HCT116 (cell line): ENCODE measurements around the gene ESPNL. TPM values are rescaled to one million over a fixed set of nuclear protein-coding genes. Genes with fewer than 3 reads are reported as not detected.

Source experiments
- ATAC-seq: fragments of 200-7000 bp; cut with Tn5 transposase; 2 replicates; pipeline ENCODE4 v1.9.1; 2020; ENCODE audit warnings: mild to moderate bottlenecking, moderate library complexity
- BruUV-seq: library from RNA; stranded (reverse); fragments of 400-500 nt; replicated peaks from 2 replicates; lab custom pipeline; 2021; lab: Mats Ljungman, UMichigan
- CTCF ChIA-PET: fragments of 300-600 bp; sonication (Branson Sonifier 250); formaldehyde crosslinking; loops from one replicate; lab custom pipeline; 2021; ENCODE audit warnings: antibody characterized with exemption; lab: Charles Lee
- POLR2A ChIA-PET: fragments of 300-600, 350-600 bp; sonication (Branson Sonifier 250); formaldehyde crosslinking; loops from one replicate; lab custom pipeline; 2021; ENCODE audit warnings: antibody characterized with exemption; lab: Charles Lee
- RAD21 ChIA-PET, 2 experiments: fragments of 300-600 bp; sonication (Branson Sonifier 250); formaldehyde crosslinking; loops; one replicate each; lab custom pipeline; 2023; ENCODE audit warnings: low total read pairs in 2 of 2; ENCODE audit not compliant: uncharacterized antibody in 2 of 2, unreplicated experiment in 2 of 2, low non-redundant PET in 1 of 2; lab: Charles Lee
- DNase-seq: peaks from one replicate; pipeline ENCODE4 v3.0.0-alpha.2; 2010; ENCODE audit warnings: low read depth, low spot score
- H2AFZ ChIP-seq: fragments of 200-600 bp; shearing (Covaris generic), sonication (generic); 2 replicates; pipeline ENCODE4 v1.6.1; 2017; ENCODE audit warnings: low read depth, mixed run types, mixed read lengths, antibody characterized with exemption, low read length; ENCODE audit not compliant: poor library complexity, severe bottlenecking
- H3K27ac ChIP-seq: 2 replicates; pipeline ENCODE4 v1.5.1; 2012; ENCODE audit warnings: low read depth, low read length
- H3K27me3 ChIP-seq: fragments of 200-600 bp; sonication (generic); 2 replicates; pipeline ENCODE4 v1.6.1; 2016; ENCODE audit warnings: mixed run types, low read length, mixed read lengths; ENCODE audit not compliant: insufficient read depth
- H3K36me3 ChIP-seq, 2 experiments: fragments of 200-500 bp in 1 of 2; fragments of 200-600 bp in 1 of 2; sonication (Bioruptor generic) in 1 of 2; sonication (generic) in 1 of 2; 2 replicates each; pipeline versions ENCODE4 v1.5.1 to v1.6.1; 2014 to 2016; ENCODE audit warnings: low read length in 2 of 2, inconsistent platforms in 1 of 2, mixed read lengths in 1 of 2, mixed run types in 1 of 2; ENCODE audit not compliant: insufficient read depth in 2 of 2, control insufficient read depth in 1 of 2
- H3K4me1 ChIP-seq, 2 experiments: fragments of 200-600 bp in 1 of 2; sonication (generic) in 1 of 2; 2 replicates each; pipeline versions ENCODE4 v1.5.1 to v1.6.1; 2012 to 2017; ENCODE audit warnings: low read length in 2 of 2, inconsistent platforms in 1 of 2, mild to moderate bottlenecking in 1 of 2, mixed read lengths in 1 of 2, mixed run types in 1 of 2, moderate library complexity in 1 of 2; ENCODE audit not compliant: insufficient read depth in 2 of 2, control insufficient read depth in 1 of 2
- H3K4me2 ChIP-seq: fragments of 200-600 bp; sonication (generic); 2 replicates; pipeline ENCODE4 v1.6.1; 2017; ENCODE audit warnings: mixed run types, low read length, mixed read lengths
- H3K4me3 ChIP-seq, 2 experiments: fragments of 200-600 bp in 1 of 2; sonication (generic) in 1 of 2; replicated peaks in 1 of 2; 2 replicates each; pipeline ENCODE4 v1.5.1; 2011 to 2016; ENCODE audit warnings: low read length in 2 of 2, control low read depth in 1 of 2, low read depth in 1 of 2, mild to moderate bottlenecking in 1 of 2, mixed read lengths in 1 of 2, mixed run types in 1 of 2
- H3K79me2 ChIP-seq: fragments of 200-600 bp; sonication (generic); 2 replicates; pipeline ENCODE4 v1.6.1; 2017; ENCODE audit warnings: mild to moderate bottlenecking, mixed run types, low read length, moderate library complexity, mixed read lengths; ENCODE audit not compliant: insufficient read depth
- H3K9ac ChIP-seq: fragments of 200-600 bp; sonication (generic); 2 replicates; pipeline ENCODE4 v1.6.1; 2016; ENCODE audit warnings: low read length, mixed read lengths
- H3K9me2 ChIP-seq: fragments of 200-600 bp; sonication (generic), shearing (Covaris generic); 2 replicates; pipeline ENCODE4 v1.6.1; 2017; ENCODE audit warnings: mixed run types, mild to moderate bottlenecking, moderate library complexity; ENCODE audit not compliant: insufficient read depth
- H3K9me3 ChIP-seq, 2 experiments: fragments of 200-500 bp in 1 of 2; fragments of 200-600 bp in 1 of 2; sonication (Bioruptor generic) in 1 of 2; sonication (generic) in 1 of 2; 2 replicates each; pipeline ENCODE4 v1.6.1; 2014 to 2017; ENCODE audit warnings: low read length in 2 of 2, mixed read lengths in 2 of 2, inconsistent platforms in 1 of 2, low read depth in 1 of 2, mild to moderate bottlenecking in 1 of 2, mixed run types in 1 of 2, moderate library complexity in 1 of 2; ENCODE audit not compliant: control insufficient read depth in 1 of 2, insufficient read depth in 1 of 2
- H4K20me1 ChIP-seq: fragments of 200-600 bp; sonication (generic), shearing (Covaris generic); 2 replicates; pipeline ENCODE4 v1.6.1; 2017; ENCODE audit warnings: mixed run types, mild to moderate bottlenecking, moderate library complexity; ENCODE audit not compliant: insufficient read depth
- CEBPB ChIP-seq: IDR thresholded peaks from 2 replicates; pipeline ENCODE4 v1.6.1; 2012; ENCODE audit warnings: low read depth
- FOSL1 ChIP-seq: IDR thresholded peaks from 2 replicates; pipeline ENCODE4 v1.6.1; 2012; ENCODE audit warnings: low read depth
- JUND ChIP-seq: IDR thresholded peaks from 2 replicates; pipeline ENCODE4 v1.6.1; 2012
- POLR2A ChIP-seq: IDR thresholded peaks from 2 replicates; pipeline ENCODE4 v1.7.0; 2011; ENCODE audit warnings: borderline replicate concordance; ENCODE audit not compliant: insufficient read depth, insufficient read length; ENCODE audit errors: extremely low read depth
- POLR2AphosphoS5 ChIP-seq: IDR thresholded peaks from 2 replicates; pipeline ENCODE4 v1.6.1; 2011; ENCODE audit warnings: mild to moderate bottlenecking, low read depth, low read length, moderate library complexity
- SIN3A ChIP-seq: IDR thresholded peaks from 2 replicates; pipeline ENCODE4 v1.6.1; 2012; ENCODE audit warnings: low read depth
- SRF ChIP-seq: IDR thresholded peaks from 2 replicates; pipeline ENCODE4 v1.6.1; 2012; ENCODE audit warnings: low read depth
- ZFX ChIP-seq: fragments of 450-650 bp; IDR thresholded peaks from 2 replicates; pipeline ENCODE4 v1.6.1; 2017
- ZNF274 ChIP-seq: fragments of 200-500 bp; sonication (Bioruptor generic); IDR thresholded peaks from 2 replicates; pipeline ENCODE4 v1.6.1; 2014; ENCODE audit warnings: mild to moderate bottlenecking, low read depth, low read length, inconsistent platforms
- intact Hi-C: fragments of 100-400 bp; cut with micrococcal nuclease; formaldehyde crosslinking; loops from 2 replicates; pipeline ENCODE4 v1.10.0; 2022
- total RNA-seq: library from RNA; stranded (reverse); gene quantifications from one replicate; pipeline ENCODE4 v1.2.1, GENCODE V29; 2021; ENCODE audit not compliant: unreplicated experiment
- TF ChIP-seq, protein P1 (sequence below): IDR thresholded peaks from 2 replicates; pipeline ENCODE4 v1.6.1; 2012
- TF ChIP-seq, protein P2 (sequence below): IDR thresholded peaks from 2 replicates; pipeline ENCODE4 v1.6.1; 2012; ENCODE audit warnings: low read depth
- TF ChIP-seq, protein P3 (sequence below), 3 experiments: fragments of 200-600 bp in 1 of 3; sonication (generic) in 1 of 3; IDR thresholded peaks in 2 of 3; conservative IDR thresholded peaks in 1 of 3; 2 replicates each; pipeline ENCODE4 v1.5.1; 2012 to 2017; ENCODE audit warnings: low read depth in 2 of 3, low read length in 2 of 3, antibody characterized with exemption in 1 of 3, borderline replicate concordance in 1 of 3, control low read depth in 1 of 3, mild to moderate bottlenecking in 1 of 3, mixed read lengths in 1 of 3, mixed run types in 1 of 3, moderate library complexity in 1 of 3; ENCODE audit not compliant: insufficient read depth in 1 of 3

Gene ESPNL
- total RNA-seq, 1 experiment from 2014 or later = 0.22 TPM

DNA sequence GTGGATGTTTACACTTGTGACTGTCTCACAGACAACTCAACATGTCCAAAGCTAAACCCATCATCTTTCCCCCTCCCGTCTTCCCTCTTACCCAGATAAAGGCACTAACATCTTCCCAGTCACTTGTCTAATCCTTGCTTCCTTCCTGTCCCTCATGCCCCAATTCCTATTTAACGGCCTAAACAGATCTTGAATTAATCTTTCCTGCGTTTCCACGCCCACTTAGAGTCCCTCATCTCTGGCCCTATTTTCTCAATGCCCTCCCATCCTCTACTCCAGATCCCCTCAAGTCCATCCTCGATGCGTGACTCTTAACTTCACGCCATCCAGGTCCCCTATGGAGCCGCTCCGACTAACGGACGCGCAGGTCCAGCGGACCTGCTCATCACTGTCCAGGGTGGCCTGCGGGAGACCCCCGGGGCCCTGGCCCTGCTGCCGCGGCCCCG, 40.0 kb upstream of the ESPNL start:
- ATAC-seq (peak; percentile 24; the same call in 1 of the 2 replicates), DNase-seq (no peak)
- Histone ChIP-seq H3K4me3 (peak overlapping the region; percentile 78 to 95), H3K9ac (peak overlapping the region; percentile 92), H3K9me2 (no peaks in the 10 kb centered on the region), H3K36me3 (peaks cover 6 to 11% of the 10 kb centered on the region in 2 experiments; a peak in 3 of 4 replicates), H3K4me2 (peak overlapping the region; percentile 83), H3K4me1 (peaks cover 9 to 22% of the 10 kb centered on the region in 2 experiments; a peak in 2 of 4 replicates), H4K20me1 (no peaks in the 10 kb centered on the region), H3K27me3 (no peaks in the 10 kb centered on the region), H2AFZ (no peak overlapping the region), H3K9me3 (no peaks in the 10 kb centered on the region), H3K79me2 (peaks cover 35% of the 10 kb centered on the region), H3K27ac (peak overlapping the region; percentile 94)
- BruUV-seq = no TSS peak
- POLR2A ChIA-PET = interaction anchor here (0.9 kb wide), 1 partner anchor 15 kb away, joined by 3 read pairs; no protein-coding TSS in a partner anchor
- RAD21 ChIA-PET = no interaction called here
- CTCF ChIA-PET = no interaction called here
- TF ChIP-seq, protein P1, sequence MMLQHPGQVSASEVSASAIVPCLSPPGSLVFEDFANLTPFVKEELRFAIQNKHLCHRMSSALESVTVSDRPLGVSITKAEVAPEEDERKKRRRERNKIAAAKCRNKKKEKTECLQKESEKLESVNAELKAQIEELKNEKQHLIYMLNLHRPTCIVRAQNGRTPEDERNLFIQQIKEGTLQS = no peak
- TF ChIP-seq SIN3A (peak; percentile 29), ZNF274 (no peak), FOSL1 (peak; percentile 24; the same call in 1 of the 2 replicates), CEBPB (no peak)
- intact Hi-C loops = loop anchor here (1.0 kb wide), 1 partner anchor 202 kb away; no protein-coding TSS in a partner anchor

DNA sequence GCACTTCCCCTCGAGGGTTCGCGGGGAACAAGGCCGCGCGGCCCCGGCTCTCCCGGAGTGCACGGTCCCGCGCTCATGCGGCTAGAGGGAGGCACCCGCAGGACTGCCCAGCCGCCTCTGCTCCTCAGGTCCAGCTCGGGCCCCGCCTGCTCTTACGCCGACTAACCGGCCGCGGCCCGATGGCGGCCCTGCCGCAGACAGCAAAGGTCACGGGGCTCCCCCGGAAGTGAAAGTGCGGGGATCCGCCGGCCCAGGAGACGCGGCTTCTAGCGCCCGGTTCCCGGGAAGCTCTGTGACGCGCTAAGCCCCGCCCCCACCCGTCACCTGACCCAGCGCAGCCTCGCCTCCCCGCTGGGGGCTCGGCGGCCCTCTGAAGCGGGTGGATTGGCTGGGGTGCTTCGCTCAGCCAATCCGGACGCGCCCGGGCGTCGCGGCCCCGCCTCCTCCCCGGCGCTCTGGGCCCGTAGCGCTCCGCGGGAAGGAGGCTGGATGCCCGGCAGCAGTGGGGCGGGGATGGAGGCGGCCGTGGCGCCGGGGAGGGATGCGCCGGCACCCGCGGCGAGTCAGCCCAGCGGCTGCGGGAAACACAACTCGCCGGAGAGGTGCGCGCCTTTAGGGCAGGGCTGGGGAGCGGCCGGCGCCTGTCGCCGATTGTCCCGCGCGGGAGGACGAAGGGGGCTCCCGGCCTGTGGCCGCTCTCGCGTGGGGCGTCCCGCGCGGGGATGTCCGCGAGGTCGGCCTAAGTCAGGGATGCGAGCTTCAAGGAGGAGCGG, 39.4 kb upstream of the ESPNL start, which contains the start of gene SCLY:
TSS of gene SCLY (plus strand) at position 460 of the 773 bp plus-strand sequence. CDS start at position 514, 54 bp downstream.
- POLR2A ChIA-PET = interaction anchor here (0.9 kb wide), 1 partner anchor 15 kb away, joined by 3 read pairs; no protein-coding TSS in a partner anchor
- Histone ChIP-seq H3K9ac (peak within 1 kb of the TSS; percentile 92), H3K27me3 (no peaks in the 10 kb centered on the region), H3K9me3 (no peaks in the 10 kb centered on the region), H3K36me3 (peaks cover 7 to 14% of the 10 kb centered on the region in 2 experiments; a peak in 3 of 4 replicates), H3K4me3 (peak within 1 kb of the TSS; percentile 78 to 95), H3K9me2 (no peaks in the 10 kb centered on the region), H3K27ac (peak within 1 kb of the TSS; percentile 94), H3K79me2 (peaks cover 35% of the 10 kb centered on the region), H4K20me1 (no peaks in the 10 kb centered on the region), H2AFZ (no peak within 1 kb of the TSS), H3K4me2 (peak within 1 kb of the TSS; percentile 83), H3K4me1 (peaks cover 9 to 22% of the 10 kb centered on the region in 2 experiments; a peak in 2 of 4 replicates)
- RAD21 ChIA-PET = no interaction called here
- DNase-seq (peak; percentile 91), ATAC-seq (peak; percentile 94)
- intact Hi-C loops = loop anchor here (1.0 kb wide), 1 partner anchor 202 kb away; no protein-coding TSS in a partner anchor
- CTCF ChIA-PET = no interaction called here
- no TSS peak for BruUV-seq
- TF ChIP-seq, protein P2, sequence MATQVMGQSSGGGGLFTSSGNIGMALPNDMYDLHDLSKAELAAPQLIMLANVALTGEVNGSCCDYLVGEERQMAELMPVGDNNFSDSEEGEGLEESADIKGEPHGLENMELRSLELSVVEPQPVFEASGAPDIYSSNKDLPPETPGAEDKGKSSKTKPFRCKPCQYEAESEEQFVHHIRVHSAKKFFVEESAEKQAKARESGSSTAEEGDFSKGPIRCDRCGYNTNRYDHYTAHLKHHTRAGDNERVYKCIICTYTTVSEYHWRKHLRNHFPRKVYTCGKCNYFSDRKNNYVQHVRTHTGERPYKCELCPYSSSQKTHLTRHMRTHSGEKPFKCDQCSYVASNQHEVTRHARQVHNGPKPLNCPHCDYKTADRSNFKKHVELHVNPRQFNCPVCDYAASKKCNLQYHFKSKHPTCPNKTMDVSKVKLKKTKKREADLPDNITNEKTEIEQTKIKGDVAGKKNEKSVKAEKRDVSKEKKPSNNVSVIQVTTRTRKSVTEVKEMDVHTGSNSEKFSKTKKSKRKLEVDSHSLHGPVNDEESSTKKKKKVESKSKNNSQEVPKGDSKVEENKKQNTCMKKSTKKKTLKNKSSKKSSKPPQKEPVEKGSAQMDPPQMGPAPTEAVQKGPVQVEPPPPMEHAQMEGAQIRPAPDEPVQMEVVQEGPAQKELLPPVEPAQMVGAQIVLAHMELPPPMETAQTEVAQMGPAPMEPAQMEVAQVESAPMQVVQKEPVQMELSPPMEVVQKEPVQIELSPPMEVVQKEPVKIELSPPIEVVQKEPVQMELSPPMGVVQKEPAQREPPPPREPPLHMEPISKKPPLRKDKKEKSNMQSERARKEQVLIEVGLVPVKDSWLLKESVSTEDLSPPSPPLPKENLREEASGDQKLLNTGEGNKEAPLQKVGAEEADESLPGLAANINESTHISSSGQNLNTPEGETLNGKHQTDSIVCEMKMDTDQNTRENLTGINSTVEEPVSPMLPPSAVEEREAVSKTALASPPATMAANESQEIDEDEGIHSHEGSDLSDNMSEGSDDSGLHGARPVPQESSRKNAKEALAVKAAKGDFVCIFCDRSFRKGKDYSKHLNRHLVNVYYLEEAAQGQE = no peak
- TF ChIP-seq JUND (no peak), POLR2A (peak; percentile 40), ZFX (peak; percentile 96), SRF (0 out of 2 replicates have a peak, but pooled peaks have one; percentile 57), CEBPB (no peak), POLR2AphosphoS5 (peak; percentile 82)
- TF ChIP-seq, protein P3, sequence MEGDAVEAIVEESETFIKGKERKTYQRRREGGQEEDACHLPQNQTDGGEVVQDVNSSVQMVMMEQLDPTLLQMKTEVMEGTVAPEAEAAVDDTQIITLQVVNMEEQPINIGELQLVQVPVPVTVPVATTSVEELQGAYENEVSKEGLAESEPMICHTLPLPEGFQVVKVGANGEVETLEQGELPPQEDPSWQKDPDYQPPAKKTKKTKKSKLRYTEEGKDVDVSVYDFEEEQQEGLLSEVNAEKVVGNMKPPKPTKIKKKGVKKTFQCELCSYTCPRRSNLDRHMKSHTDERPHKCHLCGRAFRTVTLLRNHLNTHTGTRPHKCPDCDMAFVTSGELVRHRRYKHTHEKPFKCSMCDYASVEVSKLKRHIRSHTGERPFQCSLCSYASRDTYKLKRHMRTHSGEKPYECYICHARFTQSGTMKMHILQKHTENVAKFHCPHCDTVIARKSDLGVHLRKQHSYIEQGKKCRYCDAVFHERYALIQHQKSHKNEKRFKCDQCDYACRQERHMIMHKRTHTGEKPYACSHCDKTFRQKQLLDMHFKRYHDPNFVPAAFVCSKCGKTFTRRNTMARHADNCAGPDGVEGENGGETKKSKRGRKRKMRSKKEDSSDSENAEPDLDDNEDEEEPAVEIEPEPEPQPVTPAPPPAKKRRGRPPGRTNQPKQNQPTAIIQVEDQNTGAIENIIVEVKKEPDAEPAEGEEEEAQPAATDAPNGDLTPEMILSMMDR (IDR thresholded peaks at IDR 0.05 in 2 of 3, conservative IDR thresholded peaks at IDR 0.05 in 1 of 3; ENCODE audit: borderline replicate concordance in 1 of 3, insufficient read depth in 1 of 3, low read depth in 2 of 3, low read length in 2 of 3) = no peak
